Vagina (tissue), 2 donors: ENCODE results near the gene SOSTDC1.

Source experiments
- POLR2A ChIP-seq, 2 donors: fragments of 450-650 bp; IDR thresholded peaks; one replicate each; pipeline ENCODE4 v1.6.1; 2017; ENCODE audit warnings: antibody characterized with exemption in 2 of 2, mild to moderate bottlenecking in 2 of 2, moderate library complexity in 2 of 2
- TF ChIP-seq, protein P1 (sequence below), 3 experiments: fragments of 450-650 bp in 2 of 3; fragments of 200-600 bp in 1 of 3; sonication (generic) in 1 of 3; IDR thresholded peaks; one replicate each; pipeline ENCODE4 v1.5.1; 2017 to 2019; ENCODE audit warnings: antibody characterized with exemption in 3 of 3, mild to moderate bottlenecking in 2 of 3, moderate library complexity in 2 of 3

DNA sequence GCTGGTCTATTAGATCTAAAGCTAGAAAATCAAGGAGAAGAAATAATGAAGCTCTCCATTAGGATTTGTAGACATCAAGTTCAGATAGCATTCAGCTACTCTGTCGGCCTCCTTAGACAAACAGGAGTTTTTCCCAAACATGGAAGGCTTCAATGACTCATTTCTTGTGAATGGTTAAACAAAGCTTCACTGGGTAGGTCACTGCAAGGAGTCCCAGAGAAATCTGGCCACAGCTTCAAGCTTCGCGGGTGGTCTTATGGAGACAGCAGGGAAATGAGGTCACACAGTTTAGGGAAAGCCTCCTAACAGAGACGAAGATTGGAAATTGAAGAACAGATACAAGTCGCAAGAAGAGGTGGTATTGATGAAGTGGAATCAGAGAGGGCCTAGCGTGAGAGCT is 38.5 kb upstream of the SOSTDC1 start:
- no peak for TF ChIP-seq POLR2A (IDR thresholded peaks at IDR 0.05)
- TF ChIP-seq, protein P1, sequence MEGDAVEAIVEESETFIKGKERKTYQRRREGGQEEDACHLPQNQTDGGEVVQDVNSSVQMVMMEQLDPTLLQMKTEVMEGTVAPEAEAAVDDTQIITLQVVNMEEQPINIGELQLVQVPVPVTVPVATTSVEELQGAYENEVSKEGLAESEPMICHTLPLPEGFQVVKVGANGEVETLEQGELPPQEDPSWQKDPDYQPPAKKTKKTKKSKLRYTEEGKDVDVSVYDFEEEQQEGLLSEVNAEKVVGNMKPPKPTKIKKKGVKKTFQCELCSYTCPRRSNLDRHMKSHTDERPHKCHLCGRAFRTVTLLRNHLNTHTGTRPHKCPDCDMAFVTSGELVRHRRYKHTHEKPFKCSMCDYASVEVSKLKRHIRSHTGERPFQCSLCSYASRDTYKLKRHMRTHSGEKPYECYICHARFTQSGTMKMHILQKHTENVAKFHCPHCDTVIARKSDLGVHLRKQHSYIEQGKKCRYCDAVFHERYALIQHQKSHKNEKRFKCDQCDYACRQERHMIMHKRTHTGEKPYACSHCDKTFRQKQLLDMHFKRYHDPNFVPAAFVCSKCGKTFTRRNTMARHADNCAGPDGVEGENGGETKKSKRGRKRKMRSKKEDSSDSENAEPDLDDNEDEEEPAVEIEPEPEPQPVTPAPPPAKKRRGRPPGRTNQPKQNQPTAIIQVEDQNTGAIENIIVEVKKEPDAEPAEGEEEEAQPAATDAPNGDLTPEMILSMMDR (IDR thresholded peaks at IDR 0.05): no peak
